Neural cell (in vitro differentiated cells): ENCODE results near the gene GBP5. TPM values are rescaled to one million over a fixed set of nuclear protein-coding genes. Genes with fewer than 3 reads are reported as not detected.

Source experiments
- H2AFZ ChIP-seq: fragments of 200-600, 300-800 bp; sonication (generic), shearing (Covaris generic); 2 replicates; pipeline ENCODE4 v1.6.0; 2014; ENCODE audit warnings: low read depth, mild to moderate bottlenecking, antibody characterized with exemption, low read length, moderate library complexity
- H3F3A ChIP-seq: fragments of 200-600 bp; shearing (Covaris generic); 2 replicates; pipeline ENCODE4 v1.6.1; 2016; ENCODE audit warnings: mild to moderate bottlenecking, moderate library complexity, mixed read lengths, antibody characterized with exemption, low read length; ENCODE audit not compliant: insufficient read depth, poor library complexity, severe bottlenecking
- H3K27ac ChIP-seq: fragments of 200-600, 300-800 bp; sonication (generic), shearing (Covaris generic); 2 replicates; pipeline ENCODE4 v1.5.1; 2014; ENCODE audit warnings: mild to moderate bottlenecking, low read length, moderate library complexity
- H3K27me3 ChIP-seq: fragments of 300-800, 200-600 bp; sonication (generic), shearing (Covaris generic); 2 replicates; pipeline ENCODE4 v1.6.0; 2014; ENCODE audit warnings: mild to moderate bottlenecking, low read depth, low read length, moderate library complexity; ENCODE audit not compliant: insufficient read depth
- H3K36me3 ChIP-seq: fragments of 300-800, 200-600 bp; sonication (generic), shearing (Covaris generic); 2 replicates; pipeline ENCODE4 v1.5.1; 2014; ENCODE audit warnings: mild to moderate bottlenecking, antibody characterized with exemption, low read length, moderate library complexity; ENCODE audit not compliant: insufficient read depth
- H3K4me2 ChIP-seq: fragments of 300-800, 200-600 bp; sonication (generic), shearing (Covaris generic); 2 replicates; pipeline ENCODE4 v1.6.0; 2014; ENCODE audit warnings: mild to moderate bottlenecking, low read length
- H3K4me3 ChIP-seq: fragments of 300-800, 200-600 bp; sonication (generic), shearing (Covaris generic); 2 replicates; pipeline ENCODE4 v1.5.1; 2014; ENCODE audit warnings: mild to moderate bottlenecking, low read length, moderate library complexity
- H3K79me2 ChIP-seq: fragments of 200-600 bp; shearing (Covaris generic); replicated peaks from 2 replicates; pipeline ENCODE4 v1.6.0; 2014; ENCODE audit warnings: mild to moderate bottlenecking, low read length, moderate library complexity; ENCODE audit not compliant: insufficient read depth
- H3K9ac ChIP-seq: fragments of 300-800, 200-600 bp; sonication (generic), shearing (Covaris generic); 2 replicates; pipeline ENCODE4 v1.6.1; 2016; ENCODE audit warnings: mild to moderate bottlenecking, low read length, mixed read lengths
- H3K9me2 ChIP-seq: fragments of 200-600 bp; shearing (Covaris generic); 2 replicates; pipeline ENCODE4 v1.6.1; 2016; ENCODE audit warnings: mild to moderate bottlenecking, low read length, mixed read lengths; ENCODE audit not compliant: insufficient read depth
- H3K9me3 ChIP-seq: fragments of 200-600, 300-800 bp; sonication (generic), shearing (Covaris generic); 2 replicates; pipeline ENCODE4 v1.6.1; 2016; ENCODE audit warnings: mild to moderate bottlenecking, mixed run types, low read length, moderate library complexity, mixed read lengths
- H4K20me1 ChIP-seq: fragments of 200-600 bp; shearing (Covaris generic); 2 replicates; pipeline ENCODE4 v1.6.1; 2016; ENCODE audit warnings: mild to moderate bottlenecking, mixed run types; ENCODE audit not compliant: insufficient read depth
- CTCF ChIP-seq: fragments of 450-650 bp; IDR thresholded peaks from 2 replicates; pipeline ENCODE4 v1.5.1; 2014; ENCODE audit warnings: antibody characterized with exemption, mild to moderate bottlenecking, moderate library complexity; ENCODE audit not compliant: poor library complexity, severe bottlenecking
- EP300 ChIP-seq: fragments of 450-650 bp; conservative IDR thresholded peaks from 2 replicates; pipeline ENCODE4 v1.6.1; 2014; ENCODE audit warnings: antibody characterized with exemption, mild to moderate bottlenecking, moderate library complexity; ENCODE audit not compliant: poor library complexity, severe bottlenecking
- EZH2 ChIP-seq: fragments of 200-600, 300-800 bp; shearing (Covaris generic), sonication (generic); IDR thresholded peaks from 2 replicates; pipeline ENCODE4 v1.6.1; 2014; ENCODE audit warnings: antibody characterized with exemption, low read length, borderline replicate concordance, mild to moderate bottlenecking; ENCODE audit not compliant: insufficient read depth, poor library complexity, severe bottlenecking
- MXI1 ChIP-seq: fragments of 450-650 bp; conservative IDR thresholded peaks from 2 replicates; pipeline ENCODE4 v1.6.1; 2014; ENCODE audit warnings: antibody characterized with exemption, mild to moderate bottlenecking; ENCODE audit not compliant: poor library complexity, severe bottlenecking
- POLR2AphosphoS5 ChIP-seq: IDR thresholded peaks from 2 replicates; pipeline ENCODE4 v1.6.1; 2012
- RAD21 ChIP-seq: fragments of 450-650 bp; conservative IDR thresholded peaks from 2 replicates; pipeline ENCODE4 v1.6.1; 2014; ENCODE audit warnings: antibody characterized with exemption, mild to moderate bottlenecking, moderate library complexity
- REST ChIP-seq: IDR thresholded peaks from 2 replicates; pipeline ENCODE4 v1.6.1; 2012; ENCODE audit warnings: borderline replicate concordance
- SMC3 ChIP-seq: fragments of 450-650 bp; conservative IDR thresholded peaks from 2 replicates; pipeline ENCODE4 v1.6.1; 2014; ENCODE audit warnings: antibody characterized with exemption, mild to moderate bottlenecking, moderate library complexity; ENCODE audit not compliant: poor library complexity
- TAF1 ChIP-seq: IDR thresholded peaks from 2 replicates; pipeline ENCODE4 v1.6.1; 2012; ENCODE audit warnings: low read depth
- polyA plus RNA-seq: library from polyadenylated mRNA; depleted of rRNA; stranded (reverse); fragments of >200 nt; gene quantifications from 2 replicates; pipeline ENCODE4 v1.2.3, GENCODE V29; 2014

The GBP5 gene
- polyA plus RNA-seq, 1 donor from 2014 or later, result not detected

DNA sequence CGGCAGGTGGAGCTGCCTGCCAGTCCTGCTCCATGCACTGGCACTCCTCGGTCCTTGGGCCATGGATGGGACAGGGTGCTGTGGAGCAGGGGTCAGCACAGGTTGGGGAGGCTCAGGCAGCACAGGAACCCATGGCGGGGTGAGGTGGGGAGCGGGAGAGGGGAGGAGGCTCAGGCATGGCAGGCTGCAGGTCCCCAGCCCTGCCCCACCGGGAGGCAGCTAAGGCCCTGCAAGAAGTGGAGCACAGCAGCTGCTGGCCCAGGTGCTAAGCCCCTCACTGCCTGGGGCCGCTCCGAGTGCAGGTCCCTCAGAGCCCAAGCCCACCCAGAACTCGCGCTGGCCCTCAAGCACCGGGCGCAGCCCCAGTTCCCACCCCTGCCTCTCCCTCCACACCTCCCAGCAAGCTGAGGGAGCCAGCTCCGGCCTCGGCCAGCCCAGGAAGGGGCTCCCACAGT, 691 bp upstream of the GBP5 start:
- H3K27me3 ChIP-seq, result no peaks in the 10 kb centered on the region
- no peaks in the 10 kb centered on the region for H3K9me3 ChIP-seq
- no peaks in the 10 kb centered on the region for H3K9me2 ChIP-seq
- H3K36me3 ChIP-seq, result no peaks in the 10 kb centered on the region
- no peak overlapping the region for H3K9ac ChIP-seq
- TF ChIP-seq MXI1, result no peak
- no peak for TF ChIP-seq POLR2AphosphoS5
- no peak for TF ChIP-seq EZH2
- no peak for TF ChIP-seq CTCF
- TF ChIP-seq REST, result no peak
- no peak for TF ChIP-seq EP300
- no peak for TF ChIP-seq RAD21
- TF ChIP-seq SMC3, result no peak
- TF ChIP-seq TAF1, result no peak
- H2AFZ ChIP-seq, result no peak overlapping the region
- H3F3A ChIP-seq, result no peaks in the 10 kb centered on the region
- H3K4me3 ChIP-seq, result no peak overlapping the region
- no peaks in the 10 kb centered on the region for H4K20me1 ChIP-seq
- H3K79me2 ChIP-seq, result no peaks in the 10 kb centered on the region
- H3K4me2 ChIP-seq, result no peak overlapping the region
- H3K27ac ChIP-seq, result no peak overlapping the region

GRCh38 chr1:89271341-89272015, 1.2 kb downstream of the GBP5 start:
- no peak overlapping the region for H3K4me3 ChIP-seq
- H3K4me2 ChIP-seq, result no peak overlapping the region

More at GRCh38 chr1:89271341-89272015, 1.2 kb downstream of the GBP5 start:
- Histone ChIP-seq H3K9ac (no peak overlapping the region), H2AFZ (no peak overlapping the region), H3K27ac (no peak overlapping the region), H3K9me2 (no peaks in the 10 kb centered on the region), H3F3A (no peaks in the 10 kb centered on the region), H3K79me2 (no peaks in the 10 kb centered on the region), H3K36me3 (no peaks in the 10 kb centered on the region), H3K9me3 (no peaks in the 10 kb centered on the region), H3K27me3 (no peaks in the 10 kb centered on the region), H4K20me1 (no peaks in the 10 kb centered on the region)
- no peak for TF ChIP-seq TAF1
- TF ChIP-seq EP300, result no peak
- TF ChIP-seq RAD21, result no peak
- TF ChIP-seq MXI1, result no peak
- no peak for TF ChIP-seq POLR2AphosphoS5
- no peak for TF ChIP-seq SMC3
- no peak for TF ChIP-seq CTCF
- no peak for TF ChIP-seq REST
- TF ChIP-seq EZH2, result no peak
